Measurements from ENCODE around the gene ZPBP2.
"Not testable (repeated sequence)": the region's sequence is repeated elsewhere in the genome, so short reads cannot be mapped to it uniquely, and the experiment has no call there.

The ZPBP2 gene

GRCh38 chr17:39867880-39868553 is at the start of gene ZPBP2:
TSS of gene ZPBP2 (plus strand) at chr17:39868202. CDS start at chr17:39868355, 153 bp downstream.
- DNase-seq (ENCODE audit: low spot score): no peak

- no peak for DNase-seq (ENCODE audit: low spot score)
These were observed 49.5 kb upstream of the ZPBP2 start for GRCh38 chr17:39818358-39819000.

- no peak for DNase-seq (ENCODE audit: low spot score)
These were observed 47.5 kb upstream of the ZPBP2 start for GRCh38 chr17:39820541-39820940.

GRCh38 chr17:39820987-39821386 is 47.0 kb upstream of the ZPBP2 start:
- no peak for DNase-seq (ENCODE audit: low spot score)

- no peak for DNase-seq (ENCODE audit: low spot score)
These were observed 46.0 kb upstream of the ZPBP2 start for GRCh38 chr17:39822051-39822451.

- no peak for DNase-seq (ENCODE audit: low spot score)
These were observed 44.5 kb upstream of the ZPBP2 start for GRCh38 chr17:39823407-39824054.

- DNase-seq (ENCODE audit: low spot score): no peak
These were observed 41.7 kb upstream of the ZPBP2 start for GRCh38 chr17:39826334-39826733.

- no peak for DNase-seq (ENCODE audit: low spot score)
These were observed 39.6 kb upstream of the ZPBP2 start for GRCh38 chr17:39828443-39828842.

- DNase-seq (ENCODE audit: low spot score): no peak
These were observed 36.4 kb upstream of the ZPBP2 start for GRCh38 chr17:39831588-39831987.

- no peak for DNase-seq (ENCODE audit: low spot score)
These were observed 34.0 kb upstream of the ZPBP2 start for GRCh38 chr17:39834017-39834416.

- no peak for DNase-seq (ENCODE audit: low spot score)
These were observed 32.8 kb upstream of the ZPBP2 start for GRCh38 chr17:39835038-39835786.

- DNase-seq (ENCODE audit: low spot score): no peak
These were observed 31.9 kb upstream of the ZPBP2 start for GRCh38 chr17:39836117-39836516.

- DNase-seq (ENCODE audit: low spot score): no peak
These were observed 29.9 kb upstream of the ZPBP2 start for GRCh38 chr17:39838057-39838456.

GRCh38 chr17:39838784-39839183 is 29.2 kb upstream of the ZPBP2 start:
- no peak for DNase-seq (ENCODE audit: low spot score)

- no peak for DNase-seq (ENCODE audit: low spot score)
These were observed 26.8 kb upstream of the ZPBP2 start for GRCh38 chr17:39841134-39841683.

GRCh38 chr17:39845052-39845846 is 22.8 kb upstream of the ZPBP2 start:
- DNase-seq (ENCODE audit: low spot score): no peak

GRCh38 chr17:39846205-39846604 is 21.8 kb upstream of the ZPBP2 start:
- DNase-seq (ENCODE audit: low spot score): no peak

- DNase-seq (ENCODE audit: low spot score): no peak
These were observed 19.4 kb upstream of the ZPBP2 start for GRCh38 chr17:39848600-39848999.

GRCh38 chr17:39850186-39850585 is 17.8 kb upstream of the ZPBP2 start:
- DNase-seq (ENCODE audit: low spot score): not testable (repeated sequence)

GRCh38 chr17:39852239-39852638 is 15.8 kb upstream of the ZPBP2 start:
- DNase-seq (ENCODE audit: low spot score): no peak

- DNase-seq (ENCODE audit: low spot score): no peak
These were observed 13.1 kb upstream of the ZPBP2 start for GRCh38 chr17:39854909-39855308.

Data from AG08396 (cell line).